ENCODE data around the gene ANO10.

Gene ANO10

DNA sequence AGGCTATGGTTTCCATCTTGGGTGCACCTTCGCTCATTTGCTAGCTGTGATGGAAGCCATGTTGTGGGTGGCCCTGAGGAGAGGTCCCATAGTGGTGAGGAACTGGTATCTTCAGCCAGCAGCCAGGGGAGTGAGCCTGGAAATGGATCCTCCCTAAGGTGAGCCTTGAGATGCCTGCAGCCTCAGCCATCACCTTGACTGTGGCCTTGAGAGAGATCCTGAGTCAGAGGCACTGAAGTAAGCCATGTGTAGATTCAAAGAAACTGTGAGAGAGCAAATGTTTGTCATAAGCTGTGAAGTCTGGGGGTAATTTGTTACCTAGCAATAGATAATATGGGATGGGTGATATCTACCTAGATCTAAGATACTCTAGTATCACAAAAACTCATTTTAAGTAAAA lies 230.2 kb downstream of the ANO10 start:
- Histone ChIP-seq H3K36me3 (ENCODE audit: control insufficient read depth in 2 of 2, insufficient read depth in 1 of 2, low read length in 2 of 2) (no peaks in the 10 kb centered on the region), H3K9me3 (ENCODE audit: control insufficient read depth, insufficient read depth, low read depth, low read length) (no peaks in the 10 kb centered on the region), H3K4me3 (ENCODE audit: low read depth, low read length) (no peak overlapping the region), H3K4me1 (ENCODE audit: control insufficient read depth, insufficient read depth, low read length) (no peaks in the 10 kb centered on the region), H3K27ac (ENCODE audit: extremely low read depth, low read depth, low read length) (no peak overlapping the region)
- TF ChIP-seq ZNF311 (tag by site-specific recombination; IDR thresholded peaks at IDR 0.05; ENCODE audit: borderline replicate concordance) (no peak), ZNF843 (tag by site-specific recombination; IDR thresholded peaks at IDR 0.05) (no peak), ZNF223 (tag by site-specific recombination; IDR thresholded peaks at IDR 0.05) (no peak), ZNF544 (tag by site-specific recombination; IDR thresholded peaks at IDR 0.05) (no peak), ZIC2 (tag by site-specific recombination; IDR thresholded peaks at IDR 0.05) (no peak), ZNF629 (tag by site-specific recombination; IDR thresholded peaks at IDR 0.05) (no peak), KLF9 (tag by site-specific recombination; IDR thresholded peaks at IDR 0.05; ENCODE audit: low read depth) (no peak), ZFHX2 (tag by site-specific recombination; conservative IDR thresholded peaks at IDR 0.05) (no peak), OVOL3 (tag by site-specific recombination; IDR thresholded peaks at IDR 0.05) (no peak), ZNF549 (tag by site-specific recombination; IDR thresholded peaks at IDR 0.05) (no peak), IKZF3 (tag by site-specific recombination; IDR thresholded peaks at IDR 0.05) (no peak), ZNF555 (tag by site-specific recombination; conservative IDR thresholded peaks at IDR 0.05) (no peak), ZNF423 (tag by site-specific recombination; IDR thresholded peaks at IDR 0.05) (no peak)
- TF ChIP-seq, protein P1, sequence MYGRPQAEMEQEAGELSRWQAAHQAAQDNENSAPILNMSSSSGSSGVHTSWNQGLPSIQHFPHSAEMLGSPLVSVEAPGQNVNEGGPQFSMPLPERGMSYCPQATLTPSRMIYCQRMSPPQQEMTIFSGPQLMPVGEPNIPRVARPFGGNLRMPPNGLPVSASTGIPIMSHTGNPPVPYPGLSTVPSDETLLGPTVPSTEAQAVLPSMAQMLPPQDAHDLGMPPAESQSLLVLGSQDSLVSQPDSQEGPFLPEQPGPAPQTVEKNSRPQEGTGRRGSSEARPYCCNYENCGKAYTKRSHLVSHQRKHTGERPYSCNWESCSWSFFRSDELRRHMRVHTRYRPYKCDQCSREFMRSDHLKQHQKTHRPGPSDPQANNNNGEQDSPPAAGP (tag by site-specific recombination; IDR thresholded peaks at IDR 0.05): no peak
- TF ChIP-seq, protein P2, sequence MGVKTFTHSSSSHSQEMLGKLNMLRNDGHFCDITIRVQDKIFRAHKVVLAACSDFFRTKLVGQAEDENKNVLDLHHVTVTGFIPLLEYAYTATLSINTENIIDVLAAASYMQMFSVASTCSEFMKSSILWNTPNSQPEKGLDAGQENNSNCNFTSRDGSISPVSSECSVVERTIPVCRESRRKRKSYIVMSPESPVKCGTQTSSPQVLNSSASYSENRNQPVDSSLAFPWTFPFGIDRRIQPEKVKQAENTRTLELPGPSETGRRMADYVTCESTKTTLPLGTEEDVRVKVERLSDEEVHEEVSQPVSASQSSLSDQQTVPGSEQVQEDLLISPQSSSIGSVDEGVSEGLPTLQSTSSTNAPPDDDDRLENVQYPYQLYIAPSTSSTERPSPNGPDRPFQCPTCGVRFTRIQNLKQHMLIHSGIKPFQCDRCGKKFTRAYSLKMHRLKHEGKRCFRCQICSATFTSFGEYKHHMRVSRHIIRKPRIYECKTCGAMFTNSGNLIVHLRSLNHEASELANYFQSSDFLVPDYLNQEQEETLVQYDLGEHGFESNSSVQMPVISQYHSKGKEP (tag by site-specific recombination; IDR thresholded peaks at IDR 0.05): no peak
- TF ChIP-seq, protein P3, sequence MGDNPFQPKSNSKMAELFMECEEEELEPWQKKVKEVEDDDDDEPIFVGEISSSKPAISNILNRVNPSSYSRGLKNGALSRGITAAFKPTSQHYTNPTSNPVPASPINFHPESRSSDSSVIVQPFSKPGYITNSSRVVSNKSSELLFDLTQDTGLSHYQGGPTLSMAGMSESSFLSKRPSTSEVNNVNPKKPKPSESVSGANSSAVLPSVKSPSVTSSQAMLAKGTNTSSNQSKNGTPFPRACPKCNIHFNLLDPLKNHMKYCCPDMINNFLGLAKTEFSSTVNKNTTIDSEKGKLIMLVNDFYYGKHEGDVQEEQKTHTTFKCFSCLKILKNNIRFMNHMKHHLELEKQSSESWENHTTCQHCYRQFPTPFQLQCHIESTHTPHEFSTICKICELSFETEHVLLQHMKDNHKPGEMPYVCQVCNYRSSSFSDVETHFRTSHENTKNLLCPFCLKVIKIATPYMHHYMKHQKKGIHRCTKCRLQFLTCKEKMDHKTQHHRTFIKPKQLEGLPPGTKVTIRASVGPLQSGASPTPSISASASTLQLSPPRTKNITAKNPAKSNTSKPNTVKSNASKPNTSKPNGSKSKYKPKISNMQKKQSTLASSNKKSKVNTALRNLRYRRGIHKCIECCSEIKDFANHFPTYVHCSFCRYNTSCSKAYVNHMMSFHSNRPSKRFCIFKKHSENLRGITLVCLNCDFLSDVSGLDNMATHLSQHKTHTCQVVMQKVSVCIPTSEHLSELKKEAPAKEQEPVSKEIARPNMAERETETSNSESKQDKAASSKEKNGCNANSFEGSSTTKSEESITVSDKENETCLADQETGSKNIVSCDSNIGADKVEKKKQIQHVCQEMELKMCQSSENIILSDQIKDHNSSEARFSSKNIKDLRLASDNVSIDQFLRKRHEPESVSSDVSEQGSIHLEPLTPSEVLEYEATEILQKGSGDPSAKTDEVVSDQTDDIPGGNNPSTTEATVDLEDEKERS (tag by site-specific recombination; IDR thresholded peaks at IDR 0.05): no peak
- POLR2A ChIA-PET: no interaction called here
- CTCF ChIA-PET: interaction anchor here (0.9 kb wide), 1 partner anchor 13 kb away, joined by 3 read pairs; no protein-coding TSS in a partner anchor

DNA sequence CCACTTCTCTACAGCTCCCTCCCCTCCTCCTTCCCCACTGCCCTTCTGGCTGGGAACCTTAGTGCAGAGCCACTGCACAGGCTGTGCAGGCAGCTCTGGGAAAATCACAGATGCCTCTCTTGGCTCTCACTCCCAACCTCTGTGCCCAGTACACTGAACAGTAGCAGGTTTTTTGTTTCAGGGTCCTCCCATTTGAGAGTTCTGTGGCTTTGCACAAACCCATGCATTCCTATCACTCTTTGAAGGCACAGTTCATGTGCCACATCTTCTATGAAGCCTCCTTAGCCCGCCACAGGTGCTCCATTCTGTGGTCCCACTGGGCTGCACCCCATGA lies 231.6 kb downstream of the ANO10 start:
- ChIA-PET POLR2A (no interaction called here), CTCF (no interaction called here)
- H3K4me1 ChIP-seq (ENCODE audit: control insufficient read depth, insufficient read depth, low read length): no peaks in the 10 kb centered on the region
- H3K27ac ChIP-seq (ENCODE audit: extremely low read depth, low read depth, low read length): no peak overlapping the region
- no peaks in the 10 kb centered on the region for H3K9me3 ChIP-seq (ENCODE audit: control insufficient read depth, insufficient read depth, low read depth, low read length)
- H3K36me3 ChIP-seq (ENCODE audit: control insufficient read depth in 2 of 2, insufficient read depth in 1 of 2, low read length in 2 of 2): no peaks in the 10 kb centered on the region
- H3K4me3 ChIP-seq (ENCODE audit: low read depth, low read length): no peak overlapping the region
- TF ChIP-seq ZNF433 (tag by site-specific recombination; IDR thresholded peaks at IDR 0.05; ENCODE audit: low read depth): no peak
- TF ChIP-seq ZNF658 (tag by site-specific recombination; IDR thresholded peaks at IDR 0.05): no peak
- no peak for TF ChIP-seq PRDM1 (tag by site-specific recombination; IDR thresholded peaks at IDR 0.05)
- TF ChIP-seq, protein P4, sequence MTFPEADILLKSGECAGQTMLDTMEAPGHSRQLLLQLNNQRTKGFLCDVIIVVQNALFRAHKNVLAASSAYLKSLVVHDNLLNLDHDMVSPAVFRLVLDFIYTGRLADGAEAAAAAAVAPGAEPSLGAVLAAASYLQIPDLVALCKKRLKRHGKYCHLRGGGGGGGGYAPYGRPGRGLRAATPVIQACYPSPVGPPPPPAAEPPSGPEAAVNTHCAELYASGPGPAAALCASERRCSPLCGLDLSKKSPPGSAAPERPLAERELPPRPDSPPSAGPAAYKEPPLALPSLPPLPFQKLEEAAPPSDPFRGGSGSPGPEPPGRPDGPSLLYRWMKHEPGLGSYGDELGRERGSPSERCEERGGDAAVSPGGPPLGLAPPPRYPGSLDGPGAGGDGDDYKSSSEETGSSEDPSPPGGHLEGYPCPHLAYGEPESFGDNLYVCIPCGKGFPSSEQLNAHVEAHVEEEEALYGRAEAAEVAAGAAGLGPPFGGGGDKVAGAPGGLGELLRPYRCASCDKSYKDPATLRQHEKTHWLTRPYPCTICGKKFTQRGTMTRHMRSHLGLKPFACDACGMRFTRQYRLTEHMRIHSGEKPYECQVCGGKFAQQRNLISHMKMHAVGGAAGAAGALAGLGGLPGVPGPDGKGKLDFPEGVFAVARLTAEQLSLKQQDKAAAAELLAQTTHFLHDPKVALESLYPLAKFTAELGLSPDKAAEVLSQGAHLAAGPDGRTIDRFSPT (tag by site-specific recombination; IDR thresholded peaks at IDR 0.05): no peak
- TF ChIP-seq, protein P5, sequence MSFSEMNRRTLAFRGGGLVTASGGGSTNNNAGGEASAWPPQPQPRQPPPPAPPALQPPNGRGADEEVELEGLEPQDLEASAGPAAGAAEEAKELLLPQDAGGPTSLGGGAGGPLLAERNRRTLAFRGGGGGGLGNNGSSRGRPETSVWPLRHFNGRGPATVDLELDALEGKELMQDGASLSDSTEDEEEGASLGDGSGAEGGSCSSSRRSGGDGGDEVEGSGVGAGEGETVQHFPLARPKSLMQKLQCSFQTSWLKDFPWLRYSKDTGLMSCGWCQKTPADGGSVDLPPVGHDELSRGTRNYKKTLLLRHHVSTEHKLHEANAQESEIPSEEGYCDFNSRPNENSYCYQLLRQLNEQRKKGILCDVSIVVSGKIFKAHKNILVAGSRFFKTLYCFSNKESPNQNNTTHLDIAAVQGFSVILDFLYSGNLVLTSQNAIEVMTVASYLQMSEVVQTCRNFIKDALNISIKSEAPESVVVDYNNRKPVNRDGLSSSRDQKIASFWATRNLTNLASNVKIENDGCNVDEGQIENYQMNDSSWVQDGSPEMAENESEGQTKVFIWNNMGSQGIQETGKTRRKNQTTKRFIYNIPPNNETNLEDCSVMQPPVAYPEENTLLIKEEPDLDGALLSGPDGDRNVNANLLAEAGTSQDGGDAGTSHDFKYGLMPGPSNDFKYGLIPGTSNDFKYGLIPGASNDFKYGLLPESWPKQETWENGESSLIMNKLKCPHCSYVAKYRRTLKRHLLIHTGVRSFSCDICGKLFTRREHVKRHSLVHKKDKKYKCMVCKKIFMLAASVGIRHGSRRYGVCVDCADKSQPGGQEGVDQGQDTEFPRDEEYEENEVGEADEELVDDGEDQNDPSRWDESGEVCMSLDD (tag by site-specific recombination; IDR thresholded peaks at IDR 0.05): no peak
- TF ChIP-seq GFI1B (tag by site-specific recombination; IDR thresholded peaks at IDR 0.05): no peak
- TF ChIP-seq, protein P6, sequence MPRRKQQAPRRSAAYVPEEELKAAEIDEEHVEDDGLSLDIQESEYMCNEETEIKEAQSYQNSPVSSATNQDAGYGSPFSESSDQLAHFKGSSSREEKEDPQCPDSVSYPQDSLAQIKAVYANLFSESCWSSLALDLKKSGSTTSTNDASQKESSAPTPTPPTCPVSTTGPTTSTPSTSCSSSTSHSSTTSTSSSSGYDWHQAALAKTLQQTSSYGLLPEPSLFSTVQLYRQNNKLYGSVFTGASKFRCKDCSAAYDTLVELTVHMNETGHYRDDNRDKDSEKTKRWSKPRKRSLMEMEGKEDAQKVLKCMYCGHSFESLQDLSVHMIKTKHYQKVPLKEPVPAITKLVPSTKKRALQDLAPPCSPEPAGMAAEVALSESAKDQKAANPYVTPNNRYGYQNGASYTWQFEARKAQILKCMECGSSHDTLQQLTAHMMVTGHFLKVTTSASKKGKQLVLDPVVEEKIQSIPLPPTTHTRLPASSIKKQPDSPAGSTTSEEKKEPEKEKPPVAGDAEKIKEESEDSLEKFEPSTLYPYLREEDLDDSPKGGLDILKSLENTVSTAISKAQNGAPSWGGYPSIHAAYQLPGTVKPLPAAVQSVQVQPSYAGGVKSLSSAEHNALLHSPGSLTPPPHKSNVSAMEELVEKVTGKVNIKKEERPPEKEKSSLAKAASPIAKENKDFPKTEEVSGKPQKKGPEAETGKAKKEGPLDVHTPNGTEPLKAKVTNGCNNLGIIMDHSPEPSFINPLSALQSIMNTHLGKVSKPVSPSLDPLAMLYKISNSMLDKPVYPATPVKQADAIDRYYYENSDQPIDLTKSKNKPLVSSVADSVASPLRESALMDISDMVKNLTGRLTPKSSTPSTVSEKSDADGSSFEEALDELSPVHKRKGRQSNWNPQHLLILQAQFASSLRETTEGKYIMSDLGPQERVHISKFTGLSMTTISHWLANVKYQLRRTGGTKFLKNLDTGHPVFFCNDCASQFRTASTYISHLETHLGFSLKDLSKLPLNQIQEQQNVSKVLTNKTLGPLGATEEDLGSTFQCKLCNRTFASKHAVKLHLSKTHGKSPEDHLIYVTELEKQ (tag by site-specific recombination; IDR thresholded peaks at IDR 0.05; ENCODE audit: borderline replicate concordance): no peak
